HCT116 (cell line): ENCODE data around the gene ACAP2.

ENCODE experiments used
- CEBPB ChIP-seq: IDR thresholded peaks from 2 replicates; pipeline ENCODE4 v1.6.1; 2012; ENCODE audit warnings: low read depth
- ELF1 ChIP-seq: IDR thresholded peaks from 2 replicates; pipeline ENCODE4 v1.6.1; 2012; ENCODE audit warnings: low read depth, borderline replicate concordance
- EZH2 ChIP-seq: fragments of 200-600 bp; sonication (generic); IDR thresholded peaks from 2 replicates; pipeline ENCODE4 v1.6.1; 2017; ENCODE audit warnings: antibody characterized with exemption, mixed run types
- EZH2phosphoT487 ChIP-seq: fragments of 200-600 bp; IDR thresholded peaks from 2 replicates; pipeline ENCODE4 v1.6.1; 2018; ENCODE audit warnings: antibody characterized with exemption, borderline replicate concordance
- POLR2A ChIP-seq: IDR thresholded peaks from 2 replicates; pipeline ENCODE4 v1.7.0; 2011; ENCODE audit warnings: borderline replicate concordance; ENCODE audit not compliant: insufficient read depth, insufficient read length; ENCODE audit errors: extremely low read depth
- POLR2AphosphoS5 ChIP-seq: IDR thresholded peaks from 2 replicates; pipeline ENCODE4 v1.6.1; 2011; ENCODE audit warnings: mild to moderate bottlenecking, low read depth, low read length, moderate library complexity
- YY1 ChIP-seq: IDR thresholded peaks from 2 replicates; pipeline ENCODE4 v1.6.1; 2011; ENCODE audit warnings: low read length, low read depth, moderate library complexity, mild to moderate bottlenecking; ENCODE audit not compliant: insufficient replicate concordance; ENCODE audit errors: extremely low read depth
- ZFX ChIP-seq: fragments of 450-650 bp; IDR thresholded peaks from 2 replicates; pipeline ENCODE4 v1.6.1; 2017
- TF ChIP-seq, protein P1 (sequence below): IDR thresholded peaks from 2 replicates; pipeline ENCODE4 v1.6.1; 2012
- TF ChIP-seq, protein P2 (sequence below), 3 experiments: fragments of 200-600 bp in 1 of 3; sonication (generic) in 1 of 3; IDR thresholded peaks in 2 of 3; conservative IDR thresholded peaks in 1 of 3; 2 replicates each; pipeline ENCODE4 v1.5.1; 2012 to 2017; ENCODE audit warnings: low read depth in 2 of 3, low read length in 2 of 3, antibody characterized with exemption in 1 of 3, borderline replicate concordance in 1 of 3, control low read depth in 1 of 3, mild to moderate bottlenecking in 1 of 3, mixed read lengths in 1 of 3, mixed run types in 1 of 3, moderate library complexity in 1 of 3; ENCODE audit not compliant: insufficient read depth in 1 of 3
- TF ChIP-seq, protein P3 (sequence below): IDR thresholded peaks from 2 replicates; pipeline ENCODE4 v1.6.1; 2012; ENCODE audit warnings: low read depth
- TF ChIP-seq, protein P4 (sequence below): IDR thresholded peaks from 2 replicates; pipeline ENCODE4 v1.6.1; 2012
- TF ChIP-seq, protein P5 (sequence below): IDR thresholded peaks from 2 replicates; pipeline ENCODE4 v1.6.1; 2011; ENCODE audit warnings: mild to moderate bottlenecking, low read length, moderate library complexity; ENCODE audit not compliant: insufficient replicate concordance; ENCODE audit errors: extremely low read depth

DNA sequence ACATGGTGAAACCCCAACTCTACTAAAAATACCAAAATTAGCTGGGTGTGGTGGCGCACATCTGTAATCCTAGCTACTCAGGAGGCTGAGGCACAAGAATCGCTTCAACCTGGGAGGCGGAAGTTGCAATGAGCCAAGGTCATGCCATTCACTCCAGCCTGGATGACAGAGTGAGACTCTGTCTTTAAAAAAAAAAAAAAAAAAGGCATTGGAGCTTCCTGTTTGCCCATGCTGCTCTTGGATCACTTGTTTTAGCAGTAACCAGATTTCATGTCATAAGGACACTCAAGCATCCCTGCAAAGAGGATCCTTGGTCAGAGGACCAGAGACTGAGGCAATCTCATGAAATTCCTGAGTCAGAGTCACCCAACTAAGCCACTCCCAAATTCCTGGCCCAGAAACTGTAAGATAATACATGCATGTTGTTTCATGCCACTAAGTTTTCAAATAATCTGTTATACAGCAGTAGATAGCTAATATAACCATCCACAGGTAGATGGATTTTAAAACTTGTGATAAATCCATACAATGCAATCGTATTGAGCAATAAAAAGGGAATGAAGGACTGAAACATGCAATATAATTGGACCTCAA, 89.8 kb downstream of the ACAP2 start:
- no peak for TF ChIP-seq EZH2
- TF ChIP-seq, protein P1, sequence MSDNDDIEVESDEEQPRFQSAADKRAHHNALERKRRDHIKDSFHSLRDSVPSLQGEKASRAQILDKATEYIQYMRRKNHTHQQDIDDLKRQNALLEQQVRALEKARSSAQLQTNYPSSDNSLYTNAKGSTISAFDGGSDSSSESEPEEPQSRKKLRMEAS, result no peak; the same call in 1 of the 2 replicates
- TF ChIP-seq, protein P2, sequence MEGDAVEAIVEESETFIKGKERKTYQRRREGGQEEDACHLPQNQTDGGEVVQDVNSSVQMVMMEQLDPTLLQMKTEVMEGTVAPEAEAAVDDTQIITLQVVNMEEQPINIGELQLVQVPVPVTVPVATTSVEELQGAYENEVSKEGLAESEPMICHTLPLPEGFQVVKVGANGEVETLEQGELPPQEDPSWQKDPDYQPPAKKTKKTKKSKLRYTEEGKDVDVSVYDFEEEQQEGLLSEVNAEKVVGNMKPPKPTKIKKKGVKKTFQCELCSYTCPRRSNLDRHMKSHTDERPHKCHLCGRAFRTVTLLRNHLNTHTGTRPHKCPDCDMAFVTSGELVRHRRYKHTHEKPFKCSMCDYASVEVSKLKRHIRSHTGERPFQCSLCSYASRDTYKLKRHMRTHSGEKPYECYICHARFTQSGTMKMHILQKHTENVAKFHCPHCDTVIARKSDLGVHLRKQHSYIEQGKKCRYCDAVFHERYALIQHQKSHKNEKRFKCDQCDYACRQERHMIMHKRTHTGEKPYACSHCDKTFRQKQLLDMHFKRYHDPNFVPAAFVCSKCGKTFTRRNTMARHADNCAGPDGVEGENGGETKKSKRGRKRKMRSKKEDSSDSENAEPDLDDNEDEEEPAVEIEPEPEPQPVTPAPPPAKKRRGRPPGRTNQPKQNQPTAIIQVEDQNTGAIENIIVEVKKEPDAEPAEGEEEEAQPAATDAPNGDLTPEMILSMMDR (IDR thresholded peaks at IDR 0.05 in 2 of 3, conservative IDR thresholded peaks at IDR 0.05 in 1 of 3; ENCODE audit: borderline replicate concordance in 1 of 3, insufficient read depth in 1 of 3, low read depth in 2 of 3, low read length in 2 of 3), result no peak
- TF ChIP-seq POLR2A, result no peak
- TF ChIP-seq, protein P3, sequence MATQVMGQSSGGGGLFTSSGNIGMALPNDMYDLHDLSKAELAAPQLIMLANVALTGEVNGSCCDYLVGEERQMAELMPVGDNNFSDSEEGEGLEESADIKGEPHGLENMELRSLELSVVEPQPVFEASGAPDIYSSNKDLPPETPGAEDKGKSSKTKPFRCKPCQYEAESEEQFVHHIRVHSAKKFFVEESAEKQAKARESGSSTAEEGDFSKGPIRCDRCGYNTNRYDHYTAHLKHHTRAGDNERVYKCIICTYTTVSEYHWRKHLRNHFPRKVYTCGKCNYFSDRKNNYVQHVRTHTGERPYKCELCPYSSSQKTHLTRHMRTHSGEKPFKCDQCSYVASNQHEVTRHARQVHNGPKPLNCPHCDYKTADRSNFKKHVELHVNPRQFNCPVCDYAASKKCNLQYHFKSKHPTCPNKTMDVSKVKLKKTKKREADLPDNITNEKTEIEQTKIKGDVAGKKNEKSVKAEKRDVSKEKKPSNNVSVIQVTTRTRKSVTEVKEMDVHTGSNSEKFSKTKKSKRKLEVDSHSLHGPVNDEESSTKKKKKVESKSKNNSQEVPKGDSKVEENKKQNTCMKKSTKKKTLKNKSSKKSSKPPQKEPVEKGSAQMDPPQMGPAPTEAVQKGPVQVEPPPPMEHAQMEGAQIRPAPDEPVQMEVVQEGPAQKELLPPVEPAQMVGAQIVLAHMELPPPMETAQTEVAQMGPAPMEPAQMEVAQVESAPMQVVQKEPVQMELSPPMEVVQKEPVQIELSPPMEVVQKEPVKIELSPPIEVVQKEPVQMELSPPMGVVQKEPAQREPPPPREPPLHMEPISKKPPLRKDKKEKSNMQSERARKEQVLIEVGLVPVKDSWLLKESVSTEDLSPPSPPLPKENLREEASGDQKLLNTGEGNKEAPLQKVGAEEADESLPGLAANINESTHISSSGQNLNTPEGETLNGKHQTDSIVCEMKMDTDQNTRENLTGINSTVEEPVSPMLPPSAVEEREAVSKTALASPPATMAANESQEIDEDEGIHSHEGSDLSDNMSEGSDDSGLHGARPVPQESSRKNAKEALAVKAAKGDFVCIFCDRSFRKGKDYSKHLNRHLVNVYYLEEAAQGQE, result no peak
- TF ChIP-seq POLR2AphosphoS5, result peak; percentile 42; the same call in 1 of the 2 replicates
- TF ChIP-seq ELF1, result no peak
- TF ChIP-seq EZH2phosphoT487, result no peak
- TF ChIP-seq, protein P4, sequence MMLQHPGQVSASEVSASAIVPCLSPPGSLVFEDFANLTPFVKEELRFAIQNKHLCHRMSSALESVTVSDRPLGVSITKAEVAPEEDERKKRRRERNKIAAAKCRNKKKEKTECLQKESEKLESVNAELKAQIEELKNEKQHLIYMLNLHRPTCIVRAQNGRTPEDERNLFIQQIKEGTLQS, result no peak
- no peak for TF ChIP-seq ZFX
- TF ChIP-seq YY1, result no peak
- TF ChIP-seq CEBPB, result peak; percentile 89
- TF ChIP-seq, protein P5, sequence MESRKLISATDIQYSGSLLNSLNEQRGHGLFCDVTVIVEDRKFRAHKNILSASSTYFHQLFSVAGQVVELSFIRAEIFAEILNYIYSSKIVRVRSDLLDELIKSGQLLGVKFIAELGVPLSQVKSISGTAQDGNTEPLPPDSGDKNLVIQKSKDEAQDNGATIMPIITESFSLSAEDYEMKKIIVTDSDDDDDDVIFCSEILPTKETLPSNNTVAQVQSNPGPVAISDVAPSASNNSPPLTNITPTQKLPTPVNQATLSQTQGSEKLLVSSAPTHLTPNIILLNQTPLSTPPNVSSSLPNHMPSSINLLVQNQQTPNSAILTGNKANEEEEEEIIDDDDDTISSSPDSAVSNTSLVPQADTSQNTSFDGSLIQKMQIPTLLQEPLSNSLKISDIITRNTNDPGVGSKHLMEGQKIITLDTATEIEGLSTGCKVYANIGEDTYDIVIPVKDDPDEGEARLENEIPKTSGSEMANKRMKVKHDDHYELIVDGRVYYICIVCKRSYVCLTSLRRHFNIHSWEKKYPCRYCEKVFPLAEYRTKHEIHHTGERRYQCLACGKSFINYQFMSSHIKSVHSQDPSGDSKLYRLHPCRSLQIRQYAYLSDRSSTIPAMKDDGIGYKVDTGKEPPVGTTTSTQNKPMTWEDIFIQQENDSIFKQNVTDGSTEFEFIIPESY, result no peak
